GM19397 (cell line): ENCODE measurements around the gene HCRTR1.

ENCODE experiments used
- ATAC-seq: cut with Tn5 transposase; IDR thresholded peaks from one replicate; pipeline ENCODE4 v1.9.1; 2021; ENCODE audit warnings: mild to moderate bottlenecking, moderate library complexity; ENCODE audit not compliant: unreplicated experiment

Gene HCRTR1

GRCh38 chr1:31648641-31649357 lies 31.3 kb downstream of the HCRTR1 start:
- no peak for ATAC-seq

GRCh38 chr1:31650161-31651088 lies 32.9 kb downstream of the HCRTR1 start:
- no peak for ATAC-seq

GRCh38 chr1:31651089-31651420 lies 33.6 kb downstream of the HCRTR1 start:
- no peak for ATAC-seq

GRCh38 chr1:31651766-31652165 lies 34.3 kb downstream of the HCRTR1 start:
- ATAC-seq, result no peak

GRCh38 chr1:31652891-31653499 lies 35.5 kb downstream of the HCRTR1 start:
- ATAC-seq, result no peak

- no peak for ATAC-seq
Observed at GRCh38 chr1:31653717-31654473, 36.4 kb downstream of the HCRTR1 start.

GRCh38 chr1:31654474-31654776 lies 36.9 kb downstream of the HCRTR1 start:
- ATAC-seq, result no peak

- no peak for ATAC-seq
Observed at GRCh38 chr1:31655104-31655503, 37.6 kb downstream of the HCRTR1 start.

GRCh38 chr1:31655756-31656155 lies 38.3 kb downstream of the HCRTR1 start:
- ATAC-seq, result no peak

GRCh38 chr1:31657020-31657804 lies 39.7 kb downstream of the HCRTR1 start:
- no peak for ATAC-seq

GRCh38 chr1:31657972-31658510 lies 40.6 kb downstream of the HCRTR1 start:
- no peak for ATAC-seq

GRCh38 chr1:31658721-31659120 lies 41.2 kb downstream of the HCRTR1 start:
- ATAC-seq, result no peak

GRCh38 chr1:31659889-31660288 lies 42.4 kb downstream of the HCRTR1 start:
- ATAC-seq, result no peak

- no peak for ATAC-seq
Observed at GRCh38 chr1:31660871-31661455, 43.5 kb downstream of the HCRTR1 start.

GRCh38 chr1:31661856-31662255 lies 44.4 kb downstream of the HCRTR1 start:
- no peak for ATAC-seq

- ATAC-seq, result no peak
Observed at GRCh38 chr1:31662463-31662862, 45.0 kb downstream of the HCRTR1 start.

- ATAC-seq, result no peak
Observed at GRCh38 chr1:31663622-31664452, 46.3 kb downstream of the HCRTR1 start.

- ATAC-seq, result no peak
Observed at GRCh38 chr1:31664528-31664927, 47.0 kb downstream of the HCRTR1 start.
